Measurements from ENCODE around the gene KLHL29. TPM values are rescaled to one million over a fixed set of nuclear protein-coding genes. Genes with fewer than 3 reads are reported as not detected.

Gene KLHL29
- total RNA-seq, 2 experiments from 2014 or later = 0.23 to 0.66 TPM

- H3K4me3 ChIP-seq (ENCODE audit: low read depth, low read length, poor library complexity, severe bottlenecking) = no peak overlapping the region
- H4K20me1 ChIP-seq (ENCODE audit: insufficient read depth, low read length) = no peaks in the 10 kb centered on the region
- H3K36me3 ChIP-seq (ENCODE audit: insufficient read depth, low read length) = no peaks in the 10 kb centered on the region
- intact Hi-C loops (cut with micrococcal nuclease; ENCODE audit: unreplicated experiment) = no loop called here
- H3K27ac ChIP-seq (ENCODE audit: low read depth, low read length, poor library complexity, severe bottlenecking) = no peak overlapping the region
- H3K9me2 ChIP-seq (ENCODE audit: insufficient read depth, low read length) = no peaks in the 10 kb centered on the region
- no peaks in the 10 kb centered on the region for H3K9me3 ChIP-seq (ENCODE audit: low read length)
- no peak for DNase-seq (ENCODE audit: low spot score)
- CTCF ChIA-PET (ENCODE audit: unreplicated experiment) = no interaction called here
- TF ChIP-seq CTCF (conservative IDR thresholded peaks at IDR 0.05; ENCODE audit: low read length) (no peak), EZH2phosphoT487 (IDR thresholded peaks at IDR 0.05; ENCODE audit: borderline replicate concordance, low read depth, low read length) (no peak)
- POLR2A ChIA-PET = interaction anchor here (0.6 kb wide), 1 partner anchor 230 kb away, joined by 3 read pairs; no protein-coding TSS in a partner anchor
- no peak overlapping the region for H2AFZ ChIP-seq (ENCODE audit: low read length)
- no TSS peak for BruUV-seq (replicated peaks)
- no peaks in the 10 kb centered on the region for H3K4me1 ChIP-seq (ENCODE audit: insufficient read depth, low read length, poor library complexity, severe bottlenecking)
- no peak overlapping the region for H3K4me2 ChIP-seq (ENCODE audit: low read length)
- H3K79me2 ChIP-seq (ENCODE audit: insufficient read depth, low read depth, low read length) = no peaks in the 10 kb centered on the region
Observed at GRCh38 chr2:23423062-23423872, 38.3 kb downstream of the KLHL29 start.

GRCh38 chr2:23423873-23424680 is 39.1 kb downstream of the KLHL29 start:
- ChIA-PET CTCF (ENCODE audit: unreplicated experiment) (no interaction called here), POLR2A (interaction anchor here (0.6 kb wide), 1 partner anchor 231 kb away, joined by 3 read pairs; no protein-coding TSS in a partner anchor)
- TF ChIP-seq EZH2phosphoT487 (IDR thresholded peaks at IDR 0.05; ENCODE audit: borderline replicate concordance, low read depth, low read length) (no peak), CTCF (conservative IDR thresholded peaks at IDR 0.05; ENCODE audit: low read length) (no peak)
- BruUV-seq (replicated peaks) = no TSS peak
- H3K79me2 ChIP-seq (ENCODE audit: insufficient read depth, low read depth, low read length) = no peaks in the 10 kb centered on the region
- no peaks in the 10 kb centered on the region for H3K36me3 ChIP-seq (ENCODE audit: insufficient read depth, low read length)
- H3K9me2 ChIP-seq (ENCODE audit: insufficient read depth, low read length) = no peaks in the 10 kb centered on the region
- H3K9me3 ChIP-seq (ENCODE audit: low read length) = no peaks in the 10 kb centered on the region
- no peaks in the 10 kb centered on the region for H4K20me1 ChIP-seq (ENCODE audit: insufficient read depth, low read length)
- H3K4me2 ChIP-seq (ENCODE audit: low read length) = no peak overlapping the region
- intact Hi-C loops (cut with micrococcal nuclease; ENCODE audit: unreplicated experiment) = no loop called here
- DNase-seq (ENCODE audit: low spot score) = no peak
- no peaks in the 10 kb centered on the region for H3K4me1 ChIP-seq (ENCODE audit: insufficient read depth, low read length, poor library complexity, severe bottlenecking)
- no peak overlapping the region for H3K27ac ChIP-seq (ENCODE audit: low read depth, low read length, poor library complexity, severe bottlenecking)
- H2AFZ ChIP-seq (ENCODE audit: low read length) = no peak overlapping the region
- H3K4me3 ChIP-seq (ENCODE audit: low read depth, low read length, poor library complexity, severe bottlenecking) = no peak overlapping the region

All from OCI-LY7 (cell line).